ENCODE results near the gene DCAF7.

DCAF7 gene

GRCh38 chr17:63549946-63550816 is at the start of gene DCAF7:
Gene DCAF7 (plus strand): TSS chr17:63550477. CDS start chr17:63550678, 201 bp downstream.
- peak; percentile 99 for DNase-seq (ENCODE audit: low read depth in 2 of 2)

GRCh38 chr17:63500543-63501390 is 49.5 kb upstream of the DCAF7 start:
- no peak for DNase-seq (ENCODE audit: low read depth in 2 of 2)

- no peak for DNase-seq (ENCODE audit: low read depth in 2 of 2)
These were observed 47.0 kb upstream of the DCAF7 start for GRCh38 chr17:63503341-63503705.

- DNase-seq (ENCODE audit: low read depth in 2 of 2): no peak
These were observed 46.0 kb upstream of the DCAF7 start for GRCh38 chr17:63504261-63504660.

GRCh38 chr17:63505341-63505740 is 44.9 kb upstream of the DCAF7 start:
- no peak for DNase-seq (ENCODE audit: low read depth in 2 of 2)

GRCh38 chr17:63506627-63507026 is 43.6 kb upstream of the DCAF7 start:
- no peak for DNase-seq (ENCODE audit: low read depth in 2 of 2)

GRCh38 chr17:63511331-63511730 is 38.9 kb upstream of the DCAF7 start:
- no peak for DNase-seq (ENCODE audit: low read depth in 2 of 2)

- no peak for DNase-seq (ENCODE audit: low read depth in 2 of 2)
These were observed 37.9 kb upstream of the DCAF7 start for GRCh38 chr17:63512388-63512787.

- no peak for DNase-seq (ENCODE audit: low read depth in 2 of 2)
These were observed 37.2 kb upstream of the DCAF7 start for GRCh38 chr17:63512896-63513644.

GRCh38 chr17:63514477-63514876 is 35.8 kb upstream of the DCAF7 start:
- DNase-seq (ENCODE audit: low read depth in 2 of 2): no peak

GRCh38 chr17:63514974-63515373 is 35.3 kb upstream of the DCAF7 start:
- DNase-seq (ENCODE audit: low read depth in 2 of 2): no peak

GRCh38 chr17:63515426-63515825 is 34.9 kb upstream of the DCAF7 start:
- no peak for DNase-seq (ENCODE audit: low read depth in 2 of 2)

- DNase-seq (ENCODE audit: low read depth in 2 of 2): peak; percentile 40 to 48
These were observed 33.1 kb upstream of the DCAF7 start for GRCh38 chr17:63516910-63517824.

GRCh38 chr17:63517825-63518534 is 32.3 kb upstream of the DCAF7 start:
- DNase-seq (ENCODE audit: low read depth in 2 of 2): no peak

- DNase-seq (ENCODE audit: low read depth in 2 of 2): no peak
These were observed 31.0 kb upstream of the DCAF7 start for GRCh38 chr17:63519116-63519881.

GRCh38 chr17:63519972-63520882 is 30.1 kb upstream of the DCAF7 start:
- no peak for DNase-seq (ENCODE audit: low read depth in 2 of 2)

GRCh38 chr17:63523253-63523855 is 26.9 kb upstream of the DCAF7 start, which contains the start of gene KCNH6:
Gene KCNH6 (plus strand): TSS chr17:63523358. CDS start chr17:63523414, 56 bp downstream.
- DNase-seq (ENCODE audit: low read depth in 2 of 2): no peak

GRCh38 chr17:63524051-63524450 is 26.2 kb upstream of the DCAF7 start:
- no peak for DNase-seq (ENCODE audit: low read depth in 2 of 2)
